GM21723 (cell line): ENCODE data around the gene COL4A1.

Source experiments
- ATAC-seq: cut with Tn5 transposase; IDR thresholded peaks from one replicate; pipeline ENCODE4 v1.9.1; 2021; ENCODE audit warnings: mild to moderate bottlenecking, moderate library complexity; ENCODE audit not compliant: unreplicated experiment

COL4A1 gene

GRCh38 chr13:110262508-110263291 is 44.3 kb downstream of the COL4A1 start:
- no peak for ATAC-seq

- ATAC-seq, result no peak
Observed at GRCh38 chr13:110262082-110262436, 44.9 kb downstream of the COL4A1 start.

- no peak for ATAC-seq
Observed at GRCh38 chr13:110261166-110262081, 45.5 kb downstream of the COL4A1 start.

GRCh38 chr13:110259651-110260050 is 47.3 kb downstream of the COL4A1 start:
- no peak for ATAC-seq

- no peak for ATAC-seq
Observed at GRCh38 chr13:110258876-110259631, 47.9 kb downstream of the COL4A1 start.

- ATAC-seq, result no peak
Observed at GRCh38 chr13:110257408-110257807, 49.5 kb downstream of the COL4A1 start.

- no peak for ATAC-seq
Observed at GRCh38 chr13:110256126-110256905, 50.6 kb downstream of the COL4A1 start.

- no peak for ATAC-seq
Observed at GRCh38 chr13:110254751-110255553, 52.0 kb downstream of the COL4A1 start.

GRCh38 chr13:110254151-110254679 is 52.7 kb downstream of the COL4A1 start:
- ATAC-seq, result no peak

GRCh38 chr13:110251193-110251819 is 55.7 kb downstream of the COL4A1 start:
- no peak for ATAC-seq

GRCh38 chr13:110250258-110250891 is 56.6 kb downstream of the COL4A1 start:
- no peak for ATAC-seq

GRCh38 chr13:110249326-110249725 is 57.6 kb downstream of the COL4A1 start:
- no peak for ATAC-seq

GRCh38 chr13:110248449-110249143 is 58.4 kb downstream of the COL4A1 start:
- ATAC-seq, result no peak

- no peak for ATAC-seq
Observed at GRCh38 chr13:110246530-110246929, 60.4 kb downstream of the COL4A1 start.

- no peak for ATAC-seq
Observed at GRCh38 chr13:110245416-110245899, 61.5 kb downstream of the COL4A1 start.

GRCh38 chr13:110244976-110245375 is 62.0 kb downstream of the COL4A1 start:
- no peak for ATAC-seq

- ATAC-seq, result no peak
Observed at GRCh38 chr13:110244071-110244830, 62.7 kb downstream of the COL4A1 start.
